ENCODE results near the gene ETV3.

DNA sequence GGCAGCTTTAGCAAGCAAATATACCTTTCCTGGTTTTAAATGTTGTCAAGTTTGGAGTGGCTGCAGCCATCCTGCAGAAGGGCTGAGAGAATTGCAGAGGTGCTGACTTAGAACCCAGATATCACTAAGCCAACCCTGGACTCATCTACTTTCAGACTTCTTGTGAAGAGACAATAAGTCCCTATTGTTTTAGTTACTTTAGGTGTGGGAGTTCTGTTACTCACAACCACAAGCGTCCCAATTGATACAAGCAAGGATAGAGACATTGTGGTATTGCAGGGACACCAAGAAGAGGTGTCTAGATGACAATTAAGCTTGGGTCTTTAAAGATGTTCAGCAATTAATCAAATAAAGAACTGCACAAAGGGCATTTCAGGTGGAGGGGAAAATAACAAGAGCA is 8.8 kb upstream of the ETV3 start:
- TF ChIP-seq, protein P1, sequence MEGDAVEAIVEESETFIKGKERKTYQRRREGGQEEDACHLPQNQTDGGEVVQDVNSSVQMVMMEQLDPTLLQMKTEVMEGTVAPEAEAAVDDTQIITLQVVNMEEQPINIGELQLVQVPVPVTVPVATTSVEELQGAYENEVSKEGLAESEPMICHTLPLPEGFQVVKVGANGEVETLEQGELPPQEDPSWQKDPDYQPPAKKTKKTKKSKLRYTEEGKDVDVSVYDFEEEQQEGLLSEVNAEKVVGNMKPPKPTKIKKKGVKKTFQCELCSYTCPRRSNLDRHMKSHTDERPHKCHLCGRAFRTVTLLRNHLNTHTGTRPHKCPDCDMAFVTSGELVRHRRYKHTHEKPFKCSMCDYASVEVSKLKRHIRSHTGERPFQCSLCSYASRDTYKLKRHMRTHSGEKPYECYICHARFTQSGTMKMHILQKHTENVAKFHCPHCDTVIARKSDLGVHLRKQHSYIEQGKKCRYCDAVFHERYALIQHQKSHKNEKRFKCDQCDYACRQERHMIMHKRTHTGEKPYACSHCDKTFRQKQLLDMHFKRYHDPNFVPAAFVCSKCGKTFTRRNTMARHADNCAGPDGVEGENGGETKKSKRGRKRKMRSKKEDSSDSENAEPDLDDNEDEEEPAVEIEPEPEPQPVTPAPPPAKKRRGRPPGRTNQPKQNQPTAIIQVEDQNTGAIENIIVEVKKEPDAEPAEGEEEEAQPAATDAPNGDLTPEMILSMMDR (IDR thresholded peaks at IDR 0.05): no peak
- no peak for TF ChIP-seq ZFX (IDR thresholded peaks at IDR 0.05; ENCODE audit: borderline replicate concordance)

Data from 22Rv1 (cell line).